NCI-H345 treated with DMSO at 0.1 percent for 48 hours (cell line): ENCODE data around the gene CDK19.
A peak's percentile ranks its signal among the peaks of the same experiment; 100 is the strongest.

ENCODE experiments used
- DNase-seq: peaks from one replicate; lab custom pipeline; 2025; ENCODE audit not compliant: unreplicated experiment; lab: John Stamatoyannopoulos, UW

CDK19 gene

GRCh38 chr6:110662490-110663211 lies 152.6 kb downstream of the CDK19 start:
- no peak for DNase-seq

DNA sequence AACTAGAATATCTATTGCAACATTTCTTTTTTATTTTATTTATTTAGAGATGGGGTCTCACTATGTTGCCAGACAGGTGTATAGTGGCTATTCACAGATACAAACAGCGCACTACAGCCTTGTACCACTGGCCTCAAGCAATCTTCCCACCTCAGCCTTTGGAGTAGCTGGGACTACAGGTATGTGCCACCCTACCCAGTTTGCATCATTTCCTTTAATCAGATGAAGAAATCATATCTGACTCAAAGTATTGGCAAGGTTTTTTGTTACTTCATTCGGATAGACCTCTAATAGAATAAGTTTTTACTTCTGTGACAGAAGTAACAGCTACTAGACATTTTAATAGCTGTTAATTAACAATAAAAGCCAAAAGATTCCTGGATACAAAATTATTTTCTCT lies 153.9 kb downstream of the CDK19 start:
- DNase-seq, result no peak

DNA sequence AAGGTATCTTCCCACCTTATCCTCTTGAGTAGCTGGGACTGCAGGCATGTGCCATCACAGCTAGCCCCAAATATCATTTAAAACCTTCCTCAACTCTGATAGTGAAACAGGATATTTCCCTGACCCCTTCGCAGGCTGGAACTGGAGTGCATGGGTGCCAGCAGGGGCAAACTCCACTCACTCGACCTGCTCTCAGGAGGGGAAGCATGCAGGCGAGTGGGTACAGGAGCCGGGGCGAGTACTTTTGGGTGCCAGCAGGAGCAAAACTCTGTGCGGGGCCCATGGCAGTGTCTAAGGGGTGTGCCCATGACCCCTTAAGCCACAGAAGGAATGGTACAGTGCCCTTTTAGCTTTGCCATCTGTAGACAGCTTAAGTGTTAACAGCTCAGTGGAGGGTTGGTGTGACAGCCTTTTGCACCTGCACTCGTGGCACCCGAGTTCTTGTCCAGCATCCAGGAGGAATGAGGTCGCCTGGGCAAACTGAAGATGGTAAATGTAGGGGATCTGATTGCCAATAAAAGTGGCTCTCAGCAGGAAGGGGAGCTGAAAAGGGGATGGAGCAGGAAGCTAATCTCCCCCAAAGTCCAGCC lies 155.1 kb downstream of the CDK19 start:
- no peak for DNase-seq

DNA sequence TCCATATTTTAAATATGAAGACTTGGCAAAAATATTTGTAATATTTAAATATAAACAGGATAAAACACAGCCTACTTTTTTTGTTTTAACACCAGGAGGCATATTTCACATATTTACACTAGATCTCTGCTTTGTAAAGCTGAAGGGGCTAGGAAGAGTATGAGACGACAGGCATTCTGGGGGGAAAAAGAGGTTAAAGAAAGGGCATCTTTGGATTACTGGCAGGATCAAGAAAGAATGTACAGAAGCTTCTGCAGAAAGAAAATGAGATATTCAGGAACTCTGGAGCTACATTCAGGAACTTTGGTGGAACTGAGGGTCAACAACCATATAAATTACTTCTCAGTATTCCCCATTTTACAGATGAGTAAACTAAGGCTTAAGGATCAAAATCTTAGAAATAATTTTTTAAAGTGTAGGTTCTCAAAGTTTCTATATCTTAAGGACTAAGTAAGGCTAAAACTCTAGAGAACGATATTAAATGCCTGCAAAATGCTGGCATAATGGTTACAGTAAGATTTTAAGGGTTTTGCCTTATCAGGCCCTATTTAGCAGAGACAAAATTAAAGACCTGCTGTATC lies 156.5 kb downstream of the CDK19 start:
- no peak for DNase-seq

DNA sequence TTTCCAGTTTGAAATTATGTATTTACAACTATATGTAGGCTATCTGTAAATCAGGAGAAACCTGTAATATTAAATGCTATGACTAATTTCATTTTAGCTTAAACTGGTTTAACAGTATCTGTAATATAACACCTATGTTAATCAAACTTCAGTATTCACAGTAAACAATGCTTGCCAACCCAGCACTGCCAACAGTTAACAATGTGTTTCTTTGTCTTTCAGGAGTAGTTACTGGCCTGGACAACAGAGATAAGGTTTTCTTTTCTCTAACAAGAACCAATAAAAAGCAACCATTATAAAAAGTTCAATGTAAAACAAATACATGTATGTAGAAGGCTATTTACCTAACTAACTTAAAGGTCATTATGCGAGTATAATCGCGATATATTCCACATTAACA lies 158.8 kb downstream of the CDK19 start:
- DNase-seq, result no peak

- DNase-seq, result no peak
Observed at GRCh38 chr6:110655821-110656220, 159.4 kb downstream of the CDK19 start.

DNA sequence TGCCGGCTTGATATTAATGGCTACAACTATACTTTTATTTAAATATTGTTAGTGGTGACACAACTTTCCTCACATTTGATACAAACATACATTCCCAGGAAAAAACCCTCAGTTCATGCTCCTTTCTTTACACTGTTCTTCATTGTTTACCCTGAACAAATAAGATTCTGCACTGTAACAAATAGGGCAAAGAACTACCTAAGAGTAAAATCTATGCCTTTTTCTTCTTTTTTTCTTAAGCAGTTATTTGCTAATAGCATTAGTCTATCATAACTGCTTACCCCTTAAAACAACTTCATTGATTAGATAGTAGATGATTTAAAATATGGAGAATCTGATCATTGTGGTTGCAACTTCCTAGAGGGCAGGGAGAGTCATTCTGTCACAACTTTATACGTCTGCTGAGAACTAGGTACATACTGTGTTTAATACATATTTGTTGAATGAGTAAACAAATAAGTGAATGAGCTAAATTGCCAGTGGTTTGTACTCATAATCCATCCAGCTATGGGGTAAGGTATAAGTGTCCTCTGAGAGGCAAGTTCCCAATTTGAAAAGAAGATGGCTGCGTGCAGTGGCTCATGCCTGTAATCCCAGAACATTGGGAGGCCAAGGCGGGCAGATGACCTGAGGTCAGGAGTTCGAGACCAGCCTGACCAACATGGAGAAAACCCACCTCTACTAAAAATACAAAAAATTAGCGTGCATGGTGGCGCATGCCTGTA lies 161.0 kb downstream of the CDK19 start:
- DNase-seq, result no peak

- DNase-seq, result no peak
Observed at GRCh38 chr6:110653381-110653780, 161.9 kb downstream of the CDK19 start.

GRCh38 chr6:110652520-110652919 lies 162.7 kb downstream of the CDK19 start:
- no peak for DNase-seq

DNA sequence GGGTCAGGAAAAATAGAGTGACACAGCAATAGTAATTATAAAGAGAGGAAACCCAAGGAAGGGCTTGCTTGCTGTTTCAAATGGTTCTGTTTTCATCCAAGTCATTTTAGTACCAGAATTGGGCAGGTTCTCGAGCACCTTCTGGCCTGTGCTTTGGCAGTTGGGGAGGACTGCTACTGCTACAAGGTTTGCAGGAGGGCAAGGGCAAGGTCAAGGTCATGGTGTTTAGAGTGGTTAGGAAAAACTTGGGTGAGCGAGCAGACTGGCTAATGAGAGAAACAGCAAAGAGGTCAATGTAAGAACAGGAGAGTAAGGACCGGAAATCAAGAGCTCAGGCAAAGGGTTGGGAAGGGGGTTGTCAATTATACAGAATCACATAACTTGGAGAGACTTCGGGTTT lies 164.5 kb downstream of the CDK19 start:
- no peak for DNase-seq

DNA sequence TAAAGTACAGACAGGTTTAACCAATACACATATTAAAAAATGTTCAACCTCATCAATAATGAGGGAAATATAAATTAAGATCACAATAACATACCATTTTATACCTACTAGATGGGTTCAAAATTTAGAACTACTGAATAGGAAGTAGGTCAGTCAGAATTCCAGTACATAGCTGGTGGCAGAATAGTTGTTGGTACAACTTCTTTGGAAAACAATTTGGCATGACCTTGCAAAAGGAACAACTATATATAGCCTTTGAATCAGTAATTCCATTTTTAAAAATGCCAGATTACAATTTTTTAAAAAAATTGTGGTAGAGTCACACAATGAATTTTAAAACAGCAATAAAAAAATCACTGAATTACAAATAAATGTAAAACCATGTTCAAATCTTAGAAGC lies 165.6 kb downstream of the CDK19 start:
- DNase-seq, result no peak

DNA sequence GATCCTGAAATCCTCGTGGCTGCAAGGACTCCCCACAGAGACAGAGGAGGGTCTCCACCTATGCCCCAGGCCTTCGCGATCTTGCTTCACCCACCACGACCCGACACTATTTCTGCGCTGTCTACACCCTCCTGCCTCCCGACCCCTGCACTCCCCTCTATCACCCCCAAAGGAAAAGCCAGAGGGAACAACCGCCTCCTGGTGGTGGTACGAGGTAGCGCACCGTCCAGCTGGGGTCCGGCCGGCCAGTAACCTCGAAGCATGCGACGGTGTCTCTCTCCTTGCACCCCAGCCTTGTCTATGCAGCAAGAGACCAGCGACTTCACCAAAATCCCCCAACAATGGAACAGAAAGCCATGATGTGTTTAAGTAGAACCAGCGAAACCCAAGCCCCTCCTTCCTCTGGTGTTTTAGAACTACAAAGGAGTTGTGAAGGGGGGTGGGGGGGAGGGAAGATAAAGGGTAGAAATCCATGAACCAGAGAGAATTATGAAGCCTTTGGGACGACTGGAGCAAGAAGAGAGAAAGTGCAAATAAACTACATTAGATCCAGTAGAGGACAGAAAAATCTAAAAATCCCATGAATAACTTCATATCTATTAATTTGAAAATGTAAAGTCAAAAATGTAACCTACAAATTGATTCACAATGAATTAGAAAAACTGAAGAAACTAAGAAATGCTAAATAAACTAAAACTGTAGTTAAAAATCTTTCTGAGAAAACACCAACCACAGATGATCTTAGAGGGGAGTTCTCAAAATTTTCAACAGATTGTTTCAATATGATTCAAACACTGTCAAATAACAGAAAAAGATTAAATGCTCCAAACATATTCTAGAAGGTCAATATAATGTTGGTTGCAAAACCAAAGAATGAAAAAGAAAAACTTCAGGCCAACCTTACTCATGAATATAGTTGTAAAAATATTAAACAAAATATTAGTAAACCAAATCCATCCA lies 168.0 kb downstream of the CDK19 start:
- DNase-seq, result no peak

DNA sequence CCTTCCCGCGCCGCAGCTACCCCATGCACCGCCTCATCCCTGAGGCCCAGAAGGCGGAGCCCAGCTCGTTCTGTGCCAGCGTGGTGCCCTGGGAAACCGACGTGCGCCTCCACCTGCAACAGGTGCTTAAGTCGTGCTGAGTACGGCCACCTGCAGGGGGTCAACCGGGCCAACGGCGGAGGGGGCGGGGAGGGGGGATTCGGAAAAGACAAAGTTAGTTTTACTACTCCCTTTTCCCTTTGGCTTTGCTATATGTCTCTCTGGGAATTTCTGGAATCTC lies 168.9 kb downstream of the CDK19 start:
- DNase-seq, result no peak

- DNase-seq, result no peak
Observed at GRCh38 chr6:110645685-110646418, 169.4 kb downstream of the CDK19 start.

DNA sequence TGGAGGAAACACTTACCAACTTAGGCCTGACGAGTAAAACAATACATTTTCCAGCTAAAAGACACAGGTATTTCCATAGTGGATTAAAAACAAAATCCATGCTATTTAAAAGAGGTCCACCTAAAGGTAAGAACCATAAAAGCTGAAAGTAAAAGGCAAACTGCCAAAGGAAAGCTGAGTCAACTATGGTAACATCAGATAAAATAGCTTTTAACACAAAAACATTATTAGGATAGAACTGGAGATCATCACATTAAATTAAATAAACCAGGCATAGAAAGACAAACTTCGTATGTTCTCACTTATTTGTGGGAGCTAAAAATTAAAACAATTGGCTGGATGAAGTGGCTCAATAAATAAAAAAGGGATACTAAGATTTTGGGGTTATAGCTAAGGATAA lies 172.1 kb downstream of the CDK19 start:
- DNase-seq, result no peak

DNA sequence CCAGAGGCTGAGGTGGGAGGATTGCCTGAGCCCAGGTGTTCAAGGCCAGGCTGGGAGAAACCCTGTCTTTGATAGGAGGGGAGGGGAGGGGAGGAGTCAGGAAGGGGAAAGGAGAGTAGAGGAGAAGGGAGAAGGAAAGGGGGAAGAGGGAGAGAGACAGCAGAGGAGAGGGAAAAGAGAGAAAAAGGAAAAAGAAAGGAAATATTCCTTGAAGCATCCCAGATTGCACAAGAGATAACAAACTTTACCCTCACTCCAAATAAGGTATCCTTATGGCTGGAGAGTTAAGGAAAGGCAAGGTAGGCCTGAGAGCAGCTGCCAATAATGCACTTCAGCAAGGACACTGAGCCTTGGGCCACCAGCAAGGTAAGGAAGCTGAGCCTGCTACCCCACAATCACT lies 172.6 kb downstream of the CDK19 start:
- DNase-seq, result no peak

DNA sequence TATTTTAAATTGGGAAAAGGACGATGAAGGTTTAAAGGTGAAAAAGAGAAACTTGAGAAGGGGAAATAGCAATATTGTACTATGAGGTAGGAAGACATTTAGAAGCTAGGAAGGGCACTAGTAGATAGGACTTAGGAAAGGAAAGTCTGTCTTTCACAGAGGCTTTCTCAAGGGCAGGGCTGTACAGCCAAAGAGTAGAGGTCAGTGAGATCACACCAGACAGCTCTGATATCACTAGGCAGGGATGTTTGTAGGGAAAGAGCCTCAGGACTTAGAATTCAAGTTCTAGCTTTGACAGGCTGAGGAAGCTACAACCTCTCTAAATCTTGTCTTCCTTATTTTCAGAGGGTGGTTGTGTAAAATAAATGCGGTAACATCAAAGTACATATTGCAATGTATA lies 178.5 kb downstream of the CDK19 start:
- DNase-seq, result no peak

DNA sequence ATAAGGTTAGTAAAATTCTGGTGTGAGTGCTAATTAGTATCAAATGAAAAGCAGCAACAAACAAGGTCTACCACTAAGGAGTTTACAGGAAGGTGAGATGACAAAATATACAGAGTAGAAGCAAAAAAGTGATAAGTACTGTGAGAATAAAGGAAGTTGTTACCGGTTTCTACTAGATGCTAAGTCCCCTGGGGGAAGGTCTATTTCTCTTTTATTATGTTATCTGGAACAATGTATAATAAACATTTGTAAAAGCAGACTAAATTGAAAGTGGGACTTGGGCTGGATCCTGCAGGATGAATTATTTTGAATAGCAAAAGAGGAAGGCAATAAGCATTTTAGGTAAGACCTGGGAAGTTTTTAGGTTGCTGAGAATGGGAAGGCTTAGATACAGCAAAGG lies 180.2 kb downstream of the CDK19 start:
- DNase-seq, result no peak

DNA sequence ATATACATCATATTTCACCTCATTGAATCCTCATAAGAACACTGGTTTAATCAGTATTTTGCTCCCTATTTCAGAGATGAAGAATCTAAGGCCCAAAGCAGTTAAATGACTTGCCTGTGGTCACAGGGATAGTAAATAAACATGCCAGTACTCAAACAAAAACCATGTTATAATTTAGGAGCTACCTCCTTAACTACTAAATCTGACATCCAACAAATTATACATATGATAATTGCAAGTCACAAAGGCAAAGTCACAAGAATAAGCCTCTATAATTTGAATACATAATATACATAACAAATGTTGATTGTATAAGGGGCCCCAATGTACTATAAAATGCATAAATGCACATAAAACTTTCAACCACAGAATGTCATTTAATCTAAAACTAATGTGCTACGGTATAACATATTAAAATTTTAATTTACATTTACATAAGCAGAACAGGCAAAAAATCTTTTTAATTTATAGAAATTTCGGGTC lies 181.5 kb downstream of the CDK19 start:
- no peak for DNase-seq

- peak; percentile 3 for DNase-seq
Observed at GRCh38 chr6:110629153-110629552, 186.1 kb downstream of the CDK19 start.
